ENCODE measurements around the gene MGAT3. TPM values are rescaled to one million over a fixed set of nuclear protein-coding genes. Genes with fewer than 3 reads are reported as not detected.

MGAT3 gene
- total RNA-seq, 2 experiments from 2014 or later: 12.8 to 15.5 TPM

DNA sequence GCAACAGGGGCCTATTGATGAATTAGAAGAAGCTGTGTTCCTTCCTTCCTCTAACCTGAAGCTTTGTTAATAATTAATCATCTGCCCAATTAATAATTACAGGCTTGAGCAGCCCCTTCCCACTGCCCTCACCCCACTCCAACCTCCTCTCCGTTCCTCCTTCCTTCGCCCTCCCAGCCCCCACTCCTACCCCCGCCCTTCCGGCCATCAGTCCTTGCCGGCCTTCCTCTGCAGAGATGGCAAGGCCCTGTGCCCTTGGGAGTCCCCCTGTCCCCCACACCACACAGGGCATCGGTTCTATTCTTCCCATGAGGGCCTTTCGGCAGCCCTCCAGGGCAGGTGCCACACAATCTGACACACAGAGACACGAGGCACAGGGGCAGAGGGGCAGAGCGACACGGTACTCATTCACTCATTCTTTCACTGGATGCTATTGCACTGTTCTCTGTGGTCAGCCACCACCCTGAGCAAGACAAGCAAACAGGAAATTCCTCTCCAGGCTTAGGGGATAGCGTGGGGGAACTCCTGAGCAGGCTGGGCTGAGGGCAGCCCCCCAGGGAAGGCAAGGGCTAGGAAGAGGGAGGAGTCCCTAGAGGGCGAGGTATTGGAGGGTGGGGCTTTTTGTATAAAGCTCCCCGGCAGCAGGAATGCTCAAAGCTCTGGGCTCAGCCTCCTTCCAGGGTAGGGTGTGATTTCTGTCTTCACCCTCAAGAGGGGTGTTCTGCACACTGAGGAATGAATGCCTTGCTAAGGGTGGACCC lies 14.7 kb downstream of the MGAT3 start:
- Mint-ChIP-seq H3K4me3 (no peak overlapping the region), H3K27me3 (no peaks in the 10 kb centered on the region), H3K36me3 (ENCODE audit: low read depth) (no peaks in the 10 kb centered on the region), H3K9me3 (no peaks in the 10 kb centered on the region), H3K4me1 (peaks cover 49% of the 10 kb centered on the region), H3K27ac (peak overlapping the region; percentile 90)
- peak; percentile 24 for DNase-seq
- CTCF ChIA-PET: interaction anchor here (0.6 to 1.2 kb wide), 2 partner anchors 20 to 708 kb away, joined by 3 to 4 read pairs; no protein-coding TSS in a partner anchor
- POLR2A ChIA-PET: no interaction called here

DNA sequence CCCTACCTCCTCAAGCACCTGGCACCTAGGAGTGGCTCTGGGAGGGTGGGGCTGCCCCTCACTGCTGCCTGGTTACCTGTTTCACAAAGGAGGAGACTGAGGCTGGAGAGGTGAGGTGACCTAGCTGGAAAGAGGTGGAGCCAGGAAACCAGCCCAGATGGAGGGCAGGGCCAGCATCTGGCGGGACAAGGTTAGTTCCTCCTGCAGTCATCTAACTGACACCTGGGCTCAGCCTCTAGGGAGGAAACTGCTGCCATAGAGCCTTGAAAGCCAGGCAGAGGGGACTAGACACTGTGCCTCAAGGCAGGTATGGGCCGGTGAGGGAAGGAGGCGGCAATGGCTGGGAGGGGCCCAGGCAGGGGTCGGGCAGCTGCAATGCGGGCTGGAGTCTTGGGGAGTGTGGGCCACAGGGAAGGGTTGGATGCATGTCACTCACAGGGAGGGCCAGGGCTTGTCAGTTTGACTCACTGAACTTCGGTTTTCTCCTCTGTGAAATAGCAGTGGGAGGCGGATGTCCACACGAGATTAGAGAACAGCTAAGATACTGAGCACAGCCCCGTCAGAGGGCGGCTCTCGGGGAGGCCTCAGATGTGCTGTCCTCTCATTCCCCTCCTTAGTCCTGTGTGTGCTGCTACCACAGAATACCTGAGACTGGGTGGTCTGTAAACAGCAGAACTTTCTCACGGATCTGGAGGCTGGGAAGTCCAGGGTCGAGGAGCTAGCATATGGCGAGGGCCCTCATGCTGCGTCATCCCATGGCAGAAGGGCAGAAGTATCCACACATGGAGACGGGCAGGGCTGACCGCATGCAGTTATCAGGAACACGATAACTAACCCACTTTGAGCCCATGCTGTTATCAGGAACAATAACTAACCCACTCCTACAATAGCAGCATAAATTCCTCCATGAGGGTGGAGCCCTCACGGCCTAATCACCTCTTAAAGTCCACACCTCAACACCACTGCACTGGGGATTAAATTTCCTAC lies 16.1 kb downstream of the MGAT3 start:
- ChIA-PET CTCF (interaction anchor here (0.6 kb wide), 1 partner anchor 661 kb away, joined by 3 read pairs; no protein-coding TSS in a partner anchor), POLR2A (no interaction called here)
- peaks cover 38% of the 10 kb centered on the region for H3K4me1 Mint-ChIP-seq
- no peaks in the 10 kb centered on the region for H3K9me3 Mint-ChIP-seq
- H3K4me3 Mint-ChIP-seq: no peak overlapping the region
- no peaks in the 10 kb centered on the region for H3K36me3 Mint-ChIP-seq (ENCODE audit: low read depth)
- H3K27ac Mint-ChIP-seq: peak overlapping the region; percentile 90
- no peaks in the 10 kb centered on the region for H3K27me3 Mint-ChIP-seq
- no peak for DNase-seq

DNA sequence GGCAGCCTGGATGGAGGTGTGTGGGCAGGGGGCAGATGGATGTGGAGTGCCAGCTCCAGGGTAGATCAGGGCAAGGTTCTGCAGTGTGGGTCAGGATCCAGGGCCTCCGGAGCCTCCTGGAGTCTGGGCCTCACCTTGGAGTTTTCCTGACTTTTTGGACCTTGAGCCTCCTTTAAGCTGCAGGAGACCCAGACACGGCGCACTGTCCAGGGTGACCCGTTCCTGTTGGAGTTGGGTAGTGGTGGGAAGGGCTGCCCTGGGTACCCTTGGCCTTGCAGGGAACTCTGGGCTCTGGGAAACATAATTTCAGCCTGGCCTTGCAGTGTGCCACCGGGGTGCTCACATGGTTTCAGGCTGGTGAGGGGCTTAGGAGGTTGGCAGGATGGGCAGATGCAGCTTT lies 17.0 kb downstream of the MGAT3 start:
- Mint-ChIP-seq H3K4me3 (no peak overlapping the region), H3K36me3 (ENCODE audit: low read depth) (no peaks in the 10 kb centered on the region), H3K27ac (no peak overlapping the region), H3K27me3 (no peaks in the 10 kb centered on the region), H3K9me3 (no peaks in the 10 kb centered on the region), H3K4me1 (peaks cover 32% of the 10 kb centered on the region)
- no peak for DNase-seq
- ChIA-PET POLR2A (no interaction called here), CTCF (interaction anchor here (1.2 to 1.5 kb wide), 2 partner anchors 56 to 62 kb away, joined by 3 to 4 read pairs; no protein-coding TSS in a partner anchor)

DNA sequence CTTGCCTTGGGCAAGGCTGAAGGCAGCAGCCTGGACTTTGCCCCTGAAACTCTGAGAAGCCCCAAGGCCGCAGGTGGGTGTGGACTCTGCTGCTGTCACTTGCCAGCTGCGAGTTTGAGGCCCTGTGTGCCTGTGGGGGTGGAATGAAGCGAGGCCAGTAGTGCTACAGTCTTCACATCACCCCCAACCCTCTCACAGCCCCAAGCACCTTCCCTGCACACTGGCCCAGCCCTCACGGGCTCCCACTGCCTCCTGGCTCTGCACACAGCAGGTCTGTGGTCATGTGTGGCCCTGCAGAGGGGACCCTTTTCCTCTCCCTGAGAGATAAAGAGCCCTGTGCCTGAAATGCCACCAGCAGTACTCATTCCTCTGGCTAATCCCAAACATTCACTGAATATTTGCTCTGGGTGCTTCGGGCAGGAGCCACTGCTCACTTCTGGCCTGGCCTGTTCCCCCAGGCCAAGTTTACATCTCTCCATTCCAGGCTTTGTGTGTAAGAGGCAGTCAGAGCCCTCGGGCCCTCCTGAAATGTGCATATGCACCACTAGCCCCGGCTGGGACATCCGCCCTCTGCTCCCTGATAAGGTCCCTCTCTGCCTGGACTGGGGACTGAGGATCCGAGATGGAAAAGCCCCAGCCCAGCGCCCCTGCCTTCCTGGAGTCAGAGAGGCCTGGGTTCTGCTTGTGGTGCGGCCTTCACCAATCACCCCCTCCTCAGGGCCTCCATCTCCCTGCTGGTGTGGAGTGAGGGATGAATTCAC lies 17.7 kb downstream of the MGAT3 start:
- ChIA-PET POLR2A (interaction anchor here (0.6 to 0.7 kb wide), 2 partner anchors 94 to 566 kb away, joined by 3 to 9 read pairs; no protein-coding TSS in a partner anchor), CTCF (interaction anchor here (0.7 to 1.5 kb wide), 3 partner anchors 56 to 1237 kb away, joined by 3 to 4 read pairs (median 3); no protein-coding TSS in a partner anchor)
- Mint-ChIP-seq H3K27me3 (no peaks in the 10 kb centered on the region), H3K27ac (no peak overlapping the region), H3K36me3 (ENCODE audit: low read depth) (no peaks in the 10 kb centered on the region), H3K4me1 (peaks cover 32% of the 10 kb centered on the region), H3K9me3 (no peaks in the 10 kb centered on the region), H3K4me3 (no peak overlapping the region)
- DNase-seq: no peak

DNA sequence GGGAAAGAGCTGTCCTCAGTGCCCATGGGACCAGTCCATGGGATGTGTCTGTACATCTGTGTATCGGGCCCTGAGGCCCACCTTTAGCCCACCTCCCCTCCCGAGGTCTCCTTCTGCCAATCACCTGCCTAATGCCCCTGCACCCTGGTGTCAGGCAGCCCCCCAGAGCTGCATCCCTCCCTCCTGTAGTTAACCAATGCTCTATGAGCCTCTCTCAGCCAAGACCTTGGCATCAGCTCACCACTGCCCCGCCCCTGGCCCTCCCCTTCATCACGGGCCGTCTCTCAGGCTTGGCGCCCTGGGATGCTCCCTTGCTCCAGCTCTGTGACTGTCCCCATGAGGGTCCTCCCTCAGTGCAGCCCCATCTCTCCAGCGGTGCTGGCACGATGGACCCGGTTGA lies 18.5 kb downstream of the MGAT3 start:
- Mint-ChIP-seq H3K27ac (no peak overlapping the region), H3K36me3 (ENCODE audit: low read depth) (no peaks in the 10 kb centered on the region), H3K9me3 (no peaks in the 10 kb centered on the region), H3K27me3 (no peaks in the 10 kb centered on the region), H3K4me3 (no peak overlapping the region), H3K4me1 (peaks cover 27% of the 10 kb centered on the region)
- CTCF ChIA-PET: interaction anchor here (0.7 to 1.5 kb wide), 5 partner anchors 8 to 1236 kb away, joined by 3 to 5 read pairs (median 4); no protein-coding TSS in a partner anchor
- POLR2A ChIA-PET: interaction anchor here (0.7 kb wide), 1 partner anchor 565 kb away, joined by 9 read pairs; no protein-coding TSS in a partner anchor
- DNase-seq: no peak

DNA sequence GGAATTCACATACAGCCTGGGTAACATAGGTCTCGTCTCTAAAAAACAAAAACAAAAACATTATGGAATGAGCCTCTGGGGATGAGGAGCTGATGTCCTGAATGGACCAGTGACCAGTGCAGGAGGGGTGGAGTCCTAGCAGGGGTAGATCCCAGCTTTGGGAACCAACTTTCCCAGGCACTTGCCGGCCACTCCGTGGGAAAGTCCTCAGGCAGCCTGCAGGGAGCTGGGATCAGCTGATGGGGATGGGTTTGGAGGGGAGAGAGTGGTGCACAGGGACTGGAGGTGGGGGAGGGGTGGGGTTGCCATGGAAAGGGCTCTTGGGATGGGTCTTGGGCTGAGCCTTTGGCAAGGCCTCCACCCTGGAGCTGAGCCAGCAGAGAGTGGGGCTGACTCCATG lies 19.1 kb downstream of the MGAT3 start:
- H3K4me1 Mint-ChIP-seq: peaks cover 22% of the 10 kb centered on the region
- H3K36me3 Mint-ChIP-seq (ENCODE audit: low read depth): no peaks in the 10 kb centered on the region
- ChIA-PET CTCF (interaction anchor here (0.8 to 1.0 kb wide), 3 partner anchors 8 to 38 kb away, joined by 3 to 5 read pairs (median 4); no protein-coding TSS in a partner anchor), POLR2A (no interaction called here)
- DNase-seq: no peak
- H3K27me3 Mint-ChIP-seq: no peaks in the 10 kb centered on the region
- H3K4me3 Mint-ChIP-seq: no peak overlapping the region
- no peak overlapping the region for H3K27ac Mint-ChIP-seq
- no peaks in the 10 kb centered on the region for H3K9me3 Mint-ChIP-seq

DNA sequence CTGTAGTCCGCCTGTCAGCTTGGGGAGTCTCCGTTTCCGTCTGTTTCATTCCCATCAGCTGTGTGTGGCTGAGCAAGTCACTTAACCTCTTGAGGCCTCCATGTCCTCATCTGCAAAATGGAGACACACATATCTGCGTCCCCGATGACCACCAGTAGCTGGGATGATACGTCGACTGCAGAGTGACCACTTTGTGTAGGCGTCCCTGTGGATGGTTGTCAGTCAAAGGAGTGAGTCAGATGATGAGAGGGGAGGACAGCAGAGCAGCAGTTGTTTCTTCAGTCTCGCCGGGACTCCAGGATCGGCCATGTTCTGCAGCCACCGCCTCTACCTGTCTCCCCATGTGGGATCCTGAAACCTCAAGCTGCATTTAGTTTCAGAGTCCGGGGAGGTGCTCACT lies 19.9 kb downstream of the MGAT3 start:
- H3K36me3 Mint-ChIP-seq (ENCODE audit: low read depth): no peaks in the 10 kb centered on the region
- DNase-seq: no peak
- no peak overlapping the region for H3K4me3 Mint-ChIP-seq
- ChIA-PET POLR2A (no interaction called here), CTCF (no interaction called here)
- no peaks in the 10 kb centered on the region for H3K9me3 Mint-ChIP-seq
- H3K27me3 Mint-ChIP-seq: no peaks in the 10 kb centered on the region
- H3K27ac Mint-ChIP-seq: no peak overlapping the region
- peaks cover 16% of the 10 kb centered on the region for H3K4me1 Mint-ChIP-seq

DNA sequence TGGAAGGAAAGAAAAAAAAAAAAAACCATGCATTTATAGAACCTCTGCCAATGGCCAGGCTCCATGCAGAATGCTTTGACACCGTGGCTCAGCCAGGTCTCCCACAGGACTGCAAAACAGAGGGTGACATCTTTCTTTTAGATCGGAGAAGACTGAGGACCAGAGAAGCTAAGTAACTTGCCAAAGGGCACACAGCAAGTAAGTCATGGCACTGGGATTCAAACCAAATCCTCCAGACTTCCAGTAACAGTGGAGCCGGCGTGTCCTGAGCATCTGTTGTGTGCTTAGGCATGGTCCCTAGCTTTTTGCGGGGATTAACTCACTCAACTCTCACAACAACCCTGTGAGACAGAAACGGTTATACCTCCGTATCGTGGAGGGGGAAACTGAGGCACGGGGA lies 20.7 kb downstream of the MGAT3 start:
- Mint-ChIP-seq H3K4me3 (no peak overlapping the region), H3K27me3 (no peaks in the 10 kb centered on the region), H3K27ac (no peak overlapping the region), H3K4me1 (peaks cover 7% of the 10 kb centered on the region), H3K36me3 (ENCODE audit: low read depth) (no peaks in the 10 kb centered on the region), H3K9me3 (no peaks in the 10 kb centered on the region)
- ChIA-PET CTCF (no interaction called here), POLR2A (no interaction called here)
- DNase-seq: no peak

DNA sequence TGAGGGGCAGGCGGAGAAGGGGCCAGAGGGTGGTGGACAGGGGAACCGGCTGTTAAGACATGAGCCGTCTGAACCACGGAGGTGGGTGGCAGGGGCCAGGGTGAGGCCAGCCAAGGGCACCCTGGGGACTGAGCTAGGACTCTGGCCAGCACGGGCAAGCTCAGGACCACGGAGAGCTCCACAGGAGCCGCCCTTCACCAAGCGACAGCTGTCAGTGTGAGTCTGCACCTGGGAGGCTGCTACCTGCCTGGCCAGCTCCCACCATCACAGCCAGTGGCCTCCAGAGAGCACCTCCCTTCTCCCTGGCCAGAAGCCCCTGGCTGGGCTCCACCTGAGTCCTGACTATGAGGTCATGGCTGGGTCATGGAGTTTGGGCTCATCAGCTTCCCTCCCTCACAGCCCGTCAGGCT lies 21.6 kb downstream of the MGAT3 start:
- H3K4me1 Mint-ChIP-seq: no peaks in the 10 kb centered on the region
- ChIA-PET POLR2A (no interaction called here), CTCF (interaction anchor here (0.8 to 2.4 kb wide), 7 partner anchors 12 to 557 kb away, joined by 3 to 7 read pairs (median 3); no protein-coding TSS in a partner anchor)
- H3K36me3 Mint-ChIP-seq (ENCODE audit: low read depth): no peaks in the 10 kb centered on the region
- H3K27me3 Mint-ChIP-seq: no peaks in the 10 kb centered on the region
- H3K27ac Mint-ChIP-seq: no peak overlapping the region
- DNase-seq: peak; percentile 42
- H3K9me3 Mint-ChIP-seq: no peaks in the 10 kb centered on the region
- no peak overlapping the region for H3K4me3 Mint-ChIP-seq

DNA sequence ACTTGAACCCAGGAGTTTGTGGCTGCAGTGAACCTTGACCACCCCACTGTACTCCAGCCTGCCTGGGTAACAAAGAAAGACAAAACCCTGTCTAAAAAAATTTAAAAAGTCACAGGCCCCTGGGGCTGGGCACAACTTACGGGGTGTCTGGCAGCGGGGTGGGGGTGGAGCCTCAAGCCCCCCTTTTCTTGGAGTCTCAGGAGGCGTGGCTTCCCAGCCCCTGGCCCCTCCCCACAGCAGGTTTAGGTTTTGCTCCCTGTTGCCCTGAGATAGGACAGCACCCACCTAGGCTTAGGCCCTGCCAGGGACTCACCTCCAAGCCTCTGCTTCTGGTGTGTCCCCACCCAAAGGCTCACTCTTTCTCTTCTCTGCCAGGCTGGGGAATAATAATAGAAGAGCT lies 22.4 kb downstream of the MGAT3 start:
- no peak overlapping the region for H3K27ac Mint-ChIP-seq
- CTCF ChIA-PET: interaction anchor here (0.8 to 2.4 kb wide), 6 partner anchors 11 to 557 kb away, joined by 3 to 7 read pairs (median 4); no protein-coding TSS in a partner anchor
- DNase-seq: no peak
- no peak overlapping the region for H3K4me3 Mint-ChIP-seq
- no peaks in the 10 kb centered on the region for H3K36me3 Mint-ChIP-seq (ENCODE audit: low read depth)
- POLR2A ChIA-PET: no interaction called here
- no peaks in the 10 kb centered on the region for H3K4me1 Mint-ChIP-seq
- no peaks in the 10 kb centered on the region for H3K9me3 Mint-ChIP-seq
- H3K27me3 Mint-ChIP-seq: no peaks in the 10 kb centered on the region

DNA sequence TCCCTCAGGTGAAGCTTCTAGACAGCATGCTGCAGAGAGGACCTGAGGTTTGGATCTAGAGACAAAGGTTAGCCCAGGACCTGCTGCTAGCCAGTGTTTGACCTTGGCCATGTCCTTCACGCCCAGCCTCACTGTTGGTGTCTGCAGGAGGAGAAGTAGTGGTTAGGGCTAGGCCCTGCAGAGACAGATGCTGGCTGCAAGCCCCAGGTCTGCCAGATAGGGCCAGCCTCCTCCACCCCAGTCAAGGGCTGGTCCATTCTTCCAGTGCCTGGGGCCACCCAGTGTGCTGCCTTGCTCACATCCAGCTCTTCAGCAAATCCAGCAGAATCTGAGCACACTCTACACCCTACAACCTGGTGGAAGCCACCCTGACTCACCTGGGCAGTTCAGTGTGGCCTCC lies 23.7 kb downstream of the MGAT3 start:
- Mint-ChIP-seq H3K27ac (peak overlapping the region; percentile 31), H3K4me3 (no peak overlapping the region), H3K36me3 (ENCODE audit: low read depth) (no peaks in the 10 kb centered on the region), H3K27me3 (no peaks in the 10 kb centered on the region), H3K4me1 (no peaks in the 10 kb centered on the region), H3K9me3 (no peaks in the 10 kb centered on the region)
- DNase-seq: no peak
- POLR2A ChIA-PET: no interaction called here
- CTCF ChIA-PET: interaction anchor here (1.4 to 2.4 kb wide), 2 partner anchors 10 to 48 kb away, joined by 6 to 7 read pairs; no protein-coding TSS in a partner anchor

DNA sequence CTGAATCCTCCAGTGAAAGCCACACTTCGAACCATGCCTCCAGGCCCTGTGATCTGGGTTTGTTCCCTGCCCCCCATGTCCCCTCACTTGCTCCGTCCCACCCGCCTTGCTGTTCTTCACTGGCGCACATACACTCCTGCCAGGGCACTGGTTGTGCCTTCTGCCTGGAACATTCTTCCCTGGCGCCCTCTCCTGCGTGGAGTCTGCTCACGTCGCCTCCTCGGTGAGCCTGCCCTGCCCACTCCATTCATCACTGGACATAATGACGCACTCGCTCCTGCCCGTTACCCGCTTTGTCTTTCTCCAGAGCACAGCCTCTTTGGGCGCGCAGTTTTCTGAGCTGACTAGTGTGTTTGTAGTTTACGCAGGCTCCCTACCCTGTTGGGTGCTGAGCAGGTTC lies 24.2 kb downstream of the MGAT3 start:
- Mint-ChIP-seq H3K27me3 (no peaks in the 10 kb centered on the region), H3K27ac (peak overlapping the region; percentile 54), H3K9me3 (no peaks in the 10 kb centered on the region), H3K4me1 (no peaks in the 10 kb centered on the region), H3K4me3 (no peak overlapping the region), H3K36me3 (ENCODE audit: low read depth) (no peaks in the 10 kb centered on the region)
- DNase-seq: no peak
- CTCF ChIA-PET: no interaction called here
- POLR2A ChIA-PET: no interaction called here

Data from activated CD4-positive, alpha-beta T cell treated with anti-CD3 and anti-CD28 coated beads, Interleukin-2, amount 10 ng/mL, durations not matched to agents 7 days and 5 days (primary cell).